Trophoblast cell (in vitro differentiated cells and primary cell): Measurements from ENCODE around the gene POM121L2. TPM values are rescaled to one million over a fixed set of nuclear protein-coding genes. Genes with fewer than 3 reads are reported as not detected.

Source experiments
- DNase-seq, 2 donors: peaks; one replicate each; pipeline ENCODE4 v3.0.0-alpha.2; 2016
- H2AFZ ChIP-seq: 2 replicates; pipeline ENCODE4 v1.6.1; 2013; ENCODE audit warnings: low read length, moderate library complexity, mild to moderate bottlenecking; ENCODE audit not compliant: insufficient read depth, poor library complexity
- H2AK5ac ChIP-seq: 2 replicates; pipeline ENCODE4 v1.6.1; 2013; ENCODE audit warnings: mild to moderate bottlenecking, low read length
- H2BK120ac ChIP-seq: 2 replicates; pipeline ENCODE4 v1.6.1; 2013; ENCODE audit warnings: low read length, mild to moderate bottlenecking, moderate library complexity; ENCODE audit not compliant: insufficient read depth, poor library complexity
- H2BK12ac ChIP-seq: 2 replicates; pipeline ENCODE4 v1.6.1; 2013; ENCODE audit warnings: mild to moderate bottlenecking, low read length, moderate library complexity
- H2BK5ac ChIP-seq: 2 replicates; pipeline ENCODE4 v1.6.1; 2013; ENCODE audit warnings: low read length, low read depth, moderate library complexity, mild to moderate bottlenecking; ENCODE audit not compliant: poor library complexity
- H3K14ac ChIP-seq: 2 replicates; pipeline ENCODE4 v1.6.1; 2013; ENCODE audit warnings: mild to moderate bottlenecking, low read length
- H3K18ac ChIP-seq: 2 replicates; pipeline ENCODE4 v1.6.1; 2013; ENCODE audit warnings: mild to moderate bottlenecking, low read length
- H3K23ac ChIP-seq: 2 replicates; pipeline ENCODE4 v1.6.1; 2013; ENCODE audit warnings: low read length
- H3K27ac ChIP-seq: 2 replicates; pipeline ENCODE4 v1.5.1; 2013; ENCODE audit warnings: low read depth, mild to moderate bottlenecking, inconsistent platforms, low read length, moderate library complexity
- H3K27me3 ChIP-seq: 2 replicates; pipeline ENCODE4 v1.6.1; 2013; ENCODE audit warnings: inconsistent platforms, mild to moderate bottlenecking, low read length, moderate library complexity; ENCODE audit not compliant: insufficient read depth
- H3K36me3 ChIP-seq, 2 experiments: 1 replicate in 1 of 2; 2 replicates in 1 of 2; pipeline ENCODE4 v1.6.1; 2013; ENCODE audit warnings: low read length in 2 of 2, mild to moderate bottlenecking in 2 of 2, moderate library complexity in 1 of 2; ENCODE audit not compliant: insufficient read depth in 2 of 2, control insufficient read depth in 1 of 2
- H3K4ac ChIP-seq: 2 replicates; pipeline ENCODE4 v1.6.1; 2013; ENCODE audit warnings: low read depth, mild to moderate bottlenecking, low read length, moderate library complexity
- H3K4me1 ChIP-seq, 2 experiments: 1 replicate in 1 of 2; 2 replicates in 1 of 2; pipeline ENCODE4 v1.6.1; 2013; ENCODE audit warnings: low read length in 2 of 2, mild to moderate bottlenecking in 2 of 2, moderate library complexity in 1 of 2; ENCODE audit not compliant: insufficient read depth in 2 of 2, control insufficient read depth in 1 of 2
- H3K4me2 ChIP-seq: 2 replicates; pipeline ENCODE4 v1.6.1; 2013; ENCODE audit warnings: inconsistent platforms, mild to moderate bottlenecking, low read length, moderate library complexity
- H3K4me3 ChIP-seq: 2 replicates; pipeline ENCODE4 v1.5.1; 2013; ENCODE audit warnings: mild to moderate bottlenecking, low read depth, low read length, inconsistent platforms
- H3K79me1 ChIP-seq: one replicate; pipeline ENCODE4 v1.6.1; 2013; ENCODE audit warnings: low read length
- H3K79me2 ChIP-seq: 2 replicates; pipeline ENCODE4 v1.6.1; 2013; ENCODE audit warnings: low read length, mild to moderate bottlenecking; ENCODE audit not compliant: control insufficient read depth, insufficient read depth, poor library complexity
- H3K9ac ChIP-seq: 2 replicates; pipeline ENCODE4 v1.6.1; 2013; ENCODE audit warnings: mild to moderate bottlenecking, low read length
- H3K9me3 ChIP-seq: 2 replicates; pipeline ENCODE4 v1.6.1; 2013; ENCODE audit warnings: low read depth, mild to moderate bottlenecking, control low read depth, inconsistent platforms, low read length; ENCODE audit not compliant: insufficient read depth
- H4K12ac ChIP-seq: 2 replicates; pipeline ENCODE4 v1.6.1; 2013; ENCODE audit warnings: low read depth, mild to moderate bottlenecking, low read length, moderate library complexity
- H4K8ac ChIP-seq: 2 replicates; pipeline ENCODE4 v1.6.1; 2013; ENCODE audit warnings: low read depth, mild to moderate bottlenecking, low read length, moderate library complexity
- H4K91ac ChIP-seq: one replicate; pipeline ENCODE4 v1.6.1; 2013; ENCODE audit warnings: low read depth, mild to moderate bottlenecking, low read length, moderate library complexity
- WGBS: extraction: QIAGEN DNeasy Blood & Tissue Kit; methylation state at CpG from one replicate; pipeline ENCODE4 v1.1.7; 2013; ENCODE audit warnings: missing lambda C conversion rate; ENCODE audit not compliant: insufficient read length, insufficient coverage; ENCODE audit errors: extremely low coverage; 5-methylcytosine and 5-hydroxymethylcytosine counted together
- polyA plus RNA-seq: library from polyadenylated mRNA; stranded (reverse); fragments of 200-250 nt; gene quantifications from 2 replicates; pipeline ENCODE4 v1.2.3, GENCODE V29; 2013

The POM121L2 gene
- polyA plus RNA-seq, result 0.01 TPM in 2 replicates

DNA sequence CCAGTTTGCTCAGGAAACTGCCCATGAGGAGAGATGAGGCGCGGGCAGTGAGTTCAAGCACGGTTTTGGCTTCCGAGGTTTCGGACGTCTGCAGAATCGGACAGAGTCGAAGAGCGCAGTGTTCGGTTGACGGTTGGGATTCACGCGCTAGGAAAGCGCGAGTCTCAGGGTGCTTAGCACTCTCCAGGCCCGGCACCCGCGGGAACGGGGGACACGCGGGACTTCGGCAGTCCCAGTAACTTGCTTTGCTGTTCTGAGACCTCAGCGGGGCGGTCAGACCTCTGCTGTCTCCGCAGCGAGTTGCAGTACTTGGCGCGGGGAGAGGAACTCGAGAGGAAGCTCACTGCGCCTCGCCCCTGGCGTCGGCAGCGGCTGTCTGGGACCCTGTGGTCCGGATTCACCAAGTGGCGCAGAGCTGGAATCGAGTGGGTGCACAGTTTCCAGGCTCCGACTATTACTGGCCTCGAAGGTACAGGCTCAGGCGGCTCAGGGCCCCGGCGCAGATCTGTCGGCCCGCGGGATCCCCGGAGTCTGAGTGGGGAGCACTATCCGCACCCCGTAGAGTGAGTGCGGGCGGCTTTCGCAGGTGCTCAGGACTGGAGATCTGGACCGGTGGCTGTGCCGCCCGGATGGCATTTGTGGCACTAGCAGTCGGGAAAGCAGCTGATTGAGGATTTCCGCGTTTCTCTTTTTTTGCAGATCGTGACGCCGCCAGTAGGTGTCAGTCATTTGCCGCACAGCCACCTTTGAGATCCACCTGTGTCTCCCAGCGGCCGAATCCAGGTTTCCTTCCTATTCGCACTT is at the start of gene POM121L2:
Gene POM121L2 (minus strand): TSS at position 128 of the 804 bp plus-strand sequence. CDS start 103 bp downstream, at position 25.
- peak within 1 kb of the TSS; percentile 99 for H3K4me2 ChIP-seq
- H3K4me3 ChIP-seq, result peak within 1 kb of the TSS; percentile 74
- H4K8ac ChIP-seq, result peak within 1 kb of the TSS; percentile 67
- no peak within 1 kb of the TSS for H4K91ac ChIP-seq
- H3K27ac ChIP-seq, result no peak within 1 kb of the TSS
- H3K27me3 ChIP-seq, result peaks cover 12% of the 10 kb centered on the region
- peak within 1 kb of the TSS; percentile 25 for H3K18ac ChIP-seq
- no CpG with 5 or more reads among the region's 64 CpGs for WGBS
- no peak within 1 kb of the TSS for H2BK120ac ChIP-seq
- H2AK5ac ChIP-seq, result no peak within 1 kb of the TSS
- peak; percentile 80 to 92 for DNase-seq
- H3K14ac ChIP-seq, result peak within 1 kb of the TSS; percentile 16
- H3K36me3 ChIP-seq, result no peaks in the 10 kb centered on the region
- no peak within 1 kb of the TSS for H2BK12ac ChIP-seq
- no peak within 1 kb of the TSS for H3K4ac ChIP-seq
- H4K12ac ChIP-seq, result no peak within 1 kb of the TSS
- H3K23ac ChIP-seq, result no peak within 1 kb of the TSS
- H3K79me1 ChIP-seq, result no peaks in the 10 kb centered on the region
- H2AFZ ChIP-seq, result peak within 1 kb of the TSS; percentile 58
- peak within 1 kb of the TSS; percentile 39 for H3K9ac ChIP-seq
- no peaks in the 10 kb centered on the region for H3K79me2 ChIP-seq
- no peak within 1 kb of the TSS for H2BK5ac ChIP-seq
- peaks cover 4 to 6% of the 10 kb centered on the region in 2 experiments for H3K4me1 ChIP-seq
- peaks cover 3% of the 10 kb centered on the region for H3K9me3 ChIP-seq

DNA sequence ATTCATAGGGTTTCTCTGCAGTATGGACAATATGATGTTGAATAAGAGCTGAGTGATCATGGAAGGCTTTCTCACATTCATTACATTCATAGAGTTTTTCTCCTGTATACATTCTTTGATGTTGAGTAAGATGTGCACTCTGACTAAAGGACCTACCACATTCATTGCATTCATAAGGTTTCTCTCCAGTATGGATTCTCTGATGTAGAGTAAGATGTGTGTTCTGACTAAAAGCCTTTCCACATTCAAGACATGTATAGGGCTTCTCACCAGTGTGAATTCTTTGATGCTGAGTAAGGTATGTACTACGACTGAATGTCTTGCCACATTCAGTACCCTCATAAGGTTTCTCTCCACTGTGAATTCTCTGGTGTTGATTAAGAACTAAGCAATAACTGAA is 47.2 kb upstream of the POM121L2 start:
- H3K27me3 ChIP-seq, result no peaks in the 10 kb centered on the region
- H3K23ac ChIP-seq, result no peak overlapping the region
- no peak overlapping the region for H2BK120ac ChIP-seq
- H3K36me3 ChIP-seq, result no peaks in the 10 kb centered on the region
- H3K4me1 ChIP-seq, result no peaks in the 10 kb centered on the region
- H4K8ac ChIP-seq, result no peak overlapping the region
- no peak overlapping the region for H4K91ac ChIP-seq
- no peak overlapping the region for H2AFZ ChIP-seq
- H2AK5ac ChIP-seq, result no peak overlapping the region
- H3K27ac ChIP-seq, result no peak overlapping the region
- no peaks in the 10 kb centered on the region for H3K79me1 ChIP-seq
- H3K4me2 ChIP-seq, result no peak overlapping the region
- H3K18ac ChIP-seq, result no peak overlapping the region
- no peak overlapping the region for H3K14ac ChIP-seq
- no peak overlapping the region for H2BK12ac ChIP-seq
- no peaks in the 10 kb centered on the region for H3K9me3 ChIP-seq
- no peak overlapping the region for H3K4me3 ChIP-seq
- no peak overlapping the region for H3K4ac ChIP-seq
- H3K79me2 ChIP-seq, result no peaks in the 10 kb centered on the region
- no peak overlapping the region for H4K12ac ChIP-seq
- H2BK5ac ChIP-seq, result no peak overlapping the region
- WGBS, result no CpG with 5 or more reads among the region's 1 CpG
- DNase-seq, result peak; percentile 69 to 97
- no peak overlapping the region for H3K9ac ChIP-seq

DNA sequence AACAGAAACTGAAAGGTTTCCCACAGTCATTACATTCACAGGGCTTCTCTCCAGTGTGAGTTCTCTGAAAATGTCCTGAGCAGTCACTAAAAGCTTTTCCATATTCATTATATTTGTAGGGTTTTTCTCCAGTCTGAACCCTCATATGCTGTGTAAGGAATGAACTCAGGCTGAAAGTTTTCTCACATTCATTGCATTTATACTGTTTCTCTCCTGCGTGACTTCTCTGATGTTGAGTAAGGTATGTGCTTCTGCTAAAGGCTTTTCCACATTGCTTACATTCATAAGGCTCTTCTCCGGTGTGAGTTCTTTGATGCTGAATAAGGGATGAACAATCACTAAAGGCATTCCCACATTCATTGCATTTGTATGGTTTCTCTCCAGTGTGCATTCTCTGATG is 46.7 kb upstream of the POM121L2 start:
- H2AFZ ChIP-seq, result no peak overlapping the region
- H3K27ac ChIP-seq, result no peak overlapping the region
- H3K9me3 ChIP-seq, result no peaks in the 10 kb centered on the region
- no peak overlapping the region for H3K23ac ChIP-seq
- no peak overlapping the region for H2BK5ac ChIP-seq
- no peak overlapping the region for H2BK120ac ChIP-seq
- no peaks in the 10 kb centered on the region for H3K79me1 ChIP-seq
- H4K8ac ChIP-seq, result no peak overlapping the region
- H4K91ac ChIP-seq, result no peak overlapping the region
- H4K12ac ChIP-seq, result no peak overlapping the region
- H3K27me3 ChIP-seq, result no peaks in the 10 kb centered on the region
- H3K36me3 ChIP-seq, result no peaks in the 10 kb centered on the region
- DNase-seq, result peak; percentile 53 to 89
- H3K4me2 ChIP-seq, result no peak overlapping the region
- no peak overlapping the region for H3K9ac ChIP-seq
- H3K4me3 ChIP-seq, result no peak overlapping the region
- H3K79me2 ChIP-seq, result no peaks in the 10 kb centered on the region
- H3K14ac ChIP-seq, result no peak overlapping the region
- WGBS, result no CpG with 5 or more reads among the region's 2 CpGs
- no peak overlapping the region for H2AK5ac ChIP-seq
- H3K18ac ChIP-seq, result no peak overlapping the region
- no peak overlapping the region for H3K4ac ChIP-seq
- H2BK12ac ChIP-seq, result no peak overlapping the region
- H3K4me1 ChIP-seq, result no peaks in the 10 kb centered on the region

DNA sequence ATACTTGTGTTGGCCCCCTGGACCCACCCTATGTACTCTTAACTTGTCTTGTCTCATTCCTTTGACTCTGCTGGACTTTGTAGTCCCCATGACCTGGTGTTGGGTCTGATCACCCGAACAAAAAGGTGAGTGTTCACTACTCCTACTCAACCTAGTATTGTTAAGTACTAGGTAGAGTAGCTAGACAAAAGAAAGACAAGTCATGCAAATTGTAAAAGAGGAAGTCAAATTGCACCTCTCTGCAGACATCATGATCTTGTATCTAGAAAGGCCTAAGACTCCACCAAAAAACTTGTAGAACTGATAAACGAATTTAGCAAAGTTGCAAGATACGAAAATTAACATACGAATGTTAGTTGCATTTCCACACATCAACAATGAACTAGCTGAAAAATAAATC is 40.8 kb upstream of the POM121L2 start:
- Histone ChIP-seq H3K36me3 (no peaks in the 10 kb centered on the region), H4K91ac (no peak overlapping the region), H3K23ac (no peak overlapping the region), H3K4me2 (no peak overlapping the region), H3K79me1 (no peaks in the 10 kb centered on the region), H3K9ac (no peak overlapping the region), H3K4ac (no peak overlapping the region), H2AFZ (no peak overlapping the region), H4K12ac (no peak overlapping the region), H3K4me1 (no peaks in the 10 kb centered on the region), H2AK5ac (no peak overlapping the region), H4K8ac (no peak overlapping the region), H3K79me2 (no peaks in the 10 kb centered on the region), H3K27ac (no peak overlapping the region), H3K14ac (no peak overlapping the region), H3K4me3 (no peak overlapping the region), H2BK120ac (no peak overlapping the region), H2BK5ac (no peak overlapping the region), H2BK12ac (no peak overlapping the region), H3K27me3 (no peaks in the 10 kb centered on the region), H3K9me3 (no peaks in the 10 kb centered on the region), H3K18ac (no peak overlapping the region)
- no CpG with 5 or more reads among the region's 4 CpGs for WGBS
- no peak for DNase-seq
